Measurements from ENCODE around the gene UNC13B.
A peak's percentile ranks its signal among the peaks of the same experiment; 100 is the strongest.

Gene UNC13B

DNA sequence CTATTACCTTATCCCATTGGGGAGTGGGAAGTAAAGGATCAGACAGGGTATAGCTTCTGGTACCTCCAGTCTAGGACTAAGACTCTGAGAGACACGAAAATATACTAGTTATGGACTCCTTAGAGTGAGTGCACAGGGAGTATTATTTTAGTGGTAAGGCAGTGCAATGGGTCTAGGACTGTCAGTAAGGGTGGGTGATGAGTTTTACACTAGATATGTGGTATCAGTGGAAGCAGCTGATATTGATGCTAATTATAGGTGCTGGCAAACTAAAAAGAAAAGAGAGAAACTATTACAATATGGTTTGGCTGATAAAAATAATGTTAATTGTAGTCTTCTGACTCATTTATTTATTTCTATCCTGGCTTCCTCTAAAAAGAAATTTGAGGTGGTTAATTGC lies 118.6 kb downstream of the UNC13B start:
- H3K27ac ChIP-seq: no peak overlapping the region
- DNase-seq (ENCODE audit: low spot score): no peak
- POLR2A ChIA-PET (ENCODE audit: low non-redundant PET): no interaction called here
- TF ChIP-seq, protein P1, sequence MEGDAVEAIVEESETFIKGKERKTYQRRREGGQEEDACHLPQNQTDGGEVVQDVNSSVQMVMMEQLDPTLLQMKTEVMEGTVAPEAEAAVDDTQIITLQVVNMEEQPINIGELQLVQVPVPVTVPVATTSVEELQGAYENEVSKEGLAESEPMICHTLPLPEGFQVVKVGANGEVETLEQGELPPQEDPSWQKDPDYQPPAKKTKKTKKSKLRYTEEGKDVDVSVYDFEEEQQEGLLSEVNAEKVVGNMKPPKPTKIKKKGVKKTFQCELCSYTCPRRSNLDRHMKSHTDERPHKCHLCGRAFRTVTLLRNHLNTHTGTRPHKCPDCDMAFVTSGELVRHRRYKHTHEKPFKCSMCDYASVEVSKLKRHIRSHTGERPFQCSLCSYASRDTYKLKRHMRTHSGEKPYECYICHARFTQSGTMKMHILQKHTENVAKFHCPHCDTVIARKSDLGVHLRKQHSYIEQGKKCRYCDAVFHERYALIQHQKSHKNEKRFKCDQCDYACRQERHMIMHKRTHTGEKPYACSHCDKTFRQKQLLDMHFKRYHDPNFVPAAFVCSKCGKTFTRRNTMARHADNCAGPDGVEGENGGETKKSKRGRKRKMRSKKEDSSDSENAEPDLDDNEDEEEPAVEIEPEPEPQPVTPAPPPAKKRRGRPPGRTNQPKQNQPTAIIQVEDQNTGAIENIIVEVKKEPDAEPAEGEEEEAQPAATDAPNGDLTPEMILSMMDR (conservative IDR thresholded peaks at IDR 0.05; ENCODE audit: low read depth): no peak
- CTCF ChIA-PET: interaction anchor here (0.6 kb wide), 1 partner anchor 50 kb away, joined by 3 read pairs; no protein-coding TSS in a partner anchor

DNA sequence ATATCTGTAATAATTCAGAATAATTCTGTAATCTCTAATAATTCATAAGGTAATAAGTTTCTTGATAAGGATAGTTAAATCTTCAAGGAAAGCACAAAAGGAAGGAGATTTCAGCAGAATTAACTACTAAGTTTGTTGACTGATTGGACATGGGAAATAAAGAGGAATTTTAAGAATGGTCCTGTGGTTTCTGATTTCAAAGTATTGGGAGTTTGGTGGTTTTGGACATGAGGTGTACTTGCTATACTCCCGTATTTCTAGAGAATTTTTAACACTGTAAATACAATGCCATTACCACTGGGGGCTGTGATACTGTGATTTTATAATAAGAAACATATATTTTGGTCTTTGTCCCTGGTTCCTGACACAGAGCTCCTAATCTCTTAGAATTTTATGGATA lies 123.9 kb downstream of the UNC13B start:
- ChIA-PET POLR2A (ENCODE audit: low non-redundant PET) (interaction anchor here (0.5 kb wide), 1 partner anchor 112 kb away, joined by 3 read pairs; no protein-coding TSS in a partner anchor), CTCF (no interaction called here)
- H3K27ac ChIP-seq: no peak overlapping the region
- no peak for DNase-seq (ENCODE audit: low spot score)
- TF ChIP-seq, protein P1 (conservative IDR thresholded peaks at IDR 0.05; ENCODE audit: low read depth): no peak

DNA sequence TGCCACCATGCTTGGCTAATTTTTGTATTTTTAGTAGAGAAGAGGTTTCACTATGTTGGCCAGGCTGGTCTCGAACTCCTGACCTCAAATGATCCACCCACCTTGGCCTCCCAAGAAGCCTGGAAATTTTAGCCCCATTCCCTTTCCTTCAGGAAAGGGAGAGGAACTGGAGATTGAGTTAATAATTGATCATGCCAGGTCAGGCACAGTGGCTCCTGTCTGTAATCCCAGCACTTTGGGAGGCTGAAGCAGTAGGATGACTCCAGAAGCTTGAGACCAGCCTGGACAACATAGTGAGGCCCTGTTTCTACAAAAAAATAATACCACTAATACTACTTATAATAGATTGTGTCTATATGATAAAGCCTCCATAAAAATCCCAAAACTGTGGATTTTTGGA lies 124.6 kb downstream of the UNC13B start:
- CTCF ChIA-PET: interaction anchor here (0.5 kb wide), 1 partner anchor 154 kb away, joined by 3 read pairs; no protein-coding TSS in a partner anchor
- no peak overlapping the region for H3K27ac ChIP-seq
- TF ChIP-seq, protein P1 (conservative IDR thresholded peaks at IDR 0.05; ENCODE audit: low read depth): no peak
- POLR2A ChIA-PET (ENCODE audit: low non-redundant PET): no interaction called here
- DNase-seq (ENCODE audit: low spot score): no peak

DNA sequence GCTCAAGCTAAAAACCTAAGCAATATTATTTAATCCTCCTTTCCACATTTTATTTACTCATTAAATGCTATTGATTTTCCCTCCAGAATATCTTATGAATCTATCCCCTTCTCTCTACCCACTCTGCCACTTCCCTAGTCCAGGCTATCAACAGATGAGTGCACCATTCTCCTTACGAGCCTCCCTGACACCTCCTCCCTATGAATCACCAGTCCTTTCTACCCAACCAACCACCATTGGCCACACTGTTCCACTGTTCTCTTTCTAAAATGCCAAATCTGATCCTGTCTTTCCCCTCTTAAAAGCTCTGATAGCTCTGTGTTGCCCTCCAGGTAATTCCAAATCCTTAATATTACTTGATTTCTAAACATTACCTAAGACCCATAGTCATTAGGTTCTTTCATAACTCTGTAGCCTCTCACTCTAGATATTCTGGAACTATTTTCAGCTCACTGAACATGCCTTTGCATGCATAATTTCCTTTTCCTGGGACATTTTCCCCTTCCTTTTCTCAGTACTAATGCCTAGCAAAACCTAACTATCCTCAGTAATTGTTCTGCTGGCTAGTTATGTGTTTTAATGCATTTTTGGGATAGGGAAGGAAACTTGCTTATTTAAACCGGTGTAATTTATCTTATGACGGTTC lies 126.3 kb downstream of the UNC13B start:
- TF ChIP-seq, protein P1 (conservative IDR thresholded peaks at IDR 0.05; ENCODE audit: low read depth): no peak
- H3K27ac ChIP-seq: no peak overlapping the region
- POLR2A ChIA-PET (ENCODE audit: low non-redundant PET): no interaction called here
- CTCF ChIA-PET: no interaction called here
- DNase-seq (ENCODE audit: low spot score): peak; percentile 61

DNA sequence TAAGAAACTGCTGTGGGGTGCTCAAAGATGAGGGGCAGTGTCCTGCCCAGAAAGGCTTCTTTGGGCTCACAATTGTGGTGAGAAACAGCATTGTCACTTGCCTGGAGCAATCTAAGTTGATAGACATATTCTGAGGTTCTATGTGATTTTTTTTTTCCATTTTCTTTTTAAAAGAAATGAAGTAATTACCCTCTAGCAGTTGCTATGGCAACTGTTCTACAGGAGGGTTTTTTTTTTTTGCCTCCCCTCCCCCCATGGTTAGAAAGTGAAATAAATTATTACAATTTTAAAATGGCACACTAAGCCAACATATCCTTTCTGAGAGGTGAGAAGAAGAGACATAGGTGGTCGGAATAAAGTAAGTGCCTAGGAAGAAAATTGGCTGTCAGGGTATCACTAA lies 127.0 kb downstream of the UNC13B start:
- CTCF ChIA-PET: no interaction called here
- no peak for DNase-seq (ENCODE audit: low spot score)
- TF ChIP-seq, protein P1 (conservative IDR thresholded peaks at IDR 0.05; ENCODE audit: low read depth): no peak
- H3K27ac ChIP-seq: no peak overlapping the region
- POLR2A ChIA-PET (ENCODE audit: low non-redundant PET): no interaction called here

DNA sequence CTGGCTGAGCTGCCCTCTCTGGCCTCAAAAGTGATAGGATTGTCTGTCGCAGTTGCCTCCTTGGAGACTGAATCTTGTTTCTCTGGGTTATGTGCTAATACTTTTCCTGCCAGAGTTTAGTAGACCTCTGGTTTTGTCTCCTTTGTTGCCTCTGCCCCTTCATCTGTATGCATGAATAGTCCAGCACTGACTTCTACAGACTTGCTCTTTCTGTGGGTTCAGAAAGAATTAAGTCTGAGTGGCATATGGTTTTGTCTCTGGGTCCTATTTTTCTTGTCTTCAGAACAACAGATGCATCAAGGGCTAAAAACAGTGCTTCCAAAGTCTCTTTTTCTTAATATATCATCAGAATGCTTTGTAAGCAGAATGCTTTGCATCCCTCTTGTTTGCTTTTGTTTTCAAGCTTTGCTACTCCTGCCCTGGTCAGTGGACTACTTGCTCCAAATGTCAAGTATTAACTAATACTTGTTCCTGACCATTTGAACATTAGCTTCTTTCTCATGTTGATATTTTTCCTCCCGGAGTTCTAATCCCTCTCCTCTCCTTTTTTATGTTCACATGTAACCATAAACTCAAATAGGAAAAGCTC lies 131.7 kb downstream of the UNC13B start:
- ChIA-PET POLR2A (ENCODE audit: low non-redundant PET) (no interaction called here), CTCF (no interaction called here)
- DNase-seq (ENCODE audit: low spot score): no peak
- H3K27ac ChIP-seq: no peak overlapping the region
- TF ChIP-seq, protein P1 (conservative IDR thresholded peaks at IDR 0.05; ENCODE audit: low read depth): no peak

Measured in RWPE1 (cell line).